NCI-H2196 (cell line): ENCODE results near the gene GBX1.
A peak's percentile ranks its signal among the peaks of the same experiment; 100 is the strongest.

Experiments used
- DNase-seq: peaks from one replicate; lab custom pipeline; 2025; ENCODE audit not compliant: unreplicated experiment; lab: John Stamatoyannopoulos, UW

Gene GBX1

DNA sequence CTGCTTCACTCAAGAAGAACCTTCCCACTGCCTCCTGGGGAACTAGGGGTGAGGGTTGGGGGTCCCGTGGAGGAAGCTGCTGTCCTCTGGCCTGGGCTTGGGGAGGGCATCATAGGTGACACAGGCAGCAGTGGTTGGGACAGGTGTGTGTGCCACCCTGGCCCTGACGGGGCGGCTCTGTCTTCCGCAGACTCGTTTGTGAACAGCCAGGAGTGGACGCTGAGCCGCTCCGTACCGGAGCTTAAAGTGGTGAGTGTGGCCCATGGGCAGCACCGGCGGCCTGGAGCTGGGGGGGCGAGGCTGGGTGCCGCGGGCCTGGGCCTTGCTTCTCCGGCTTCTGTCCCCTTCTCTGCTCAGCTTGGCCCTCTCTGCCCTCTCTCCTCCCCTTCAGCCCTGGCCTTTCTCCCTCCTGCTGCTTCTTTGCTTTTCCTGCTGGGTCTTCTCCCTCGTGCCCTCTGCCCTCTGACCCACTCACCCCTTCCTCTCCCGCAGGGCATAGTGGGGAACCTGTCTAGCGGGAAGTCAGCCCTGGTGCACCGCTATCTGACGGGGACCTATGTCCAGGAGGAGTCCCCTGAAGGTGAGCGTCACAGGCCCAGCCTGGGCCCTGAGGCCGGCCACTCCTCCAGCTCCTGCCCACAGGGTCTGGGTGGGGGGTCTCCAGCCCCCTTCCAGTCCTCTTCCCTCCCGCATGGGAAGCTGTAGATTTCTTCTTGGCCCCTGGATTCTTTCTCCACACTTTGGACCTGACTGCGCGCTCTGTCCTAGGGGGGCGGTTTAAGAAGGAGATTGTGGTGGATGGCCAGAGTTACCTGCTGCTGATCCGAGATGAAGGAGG, 50.7 kb downstream of the GBX1 start:
- no peak for DNase-seq

DNA sequence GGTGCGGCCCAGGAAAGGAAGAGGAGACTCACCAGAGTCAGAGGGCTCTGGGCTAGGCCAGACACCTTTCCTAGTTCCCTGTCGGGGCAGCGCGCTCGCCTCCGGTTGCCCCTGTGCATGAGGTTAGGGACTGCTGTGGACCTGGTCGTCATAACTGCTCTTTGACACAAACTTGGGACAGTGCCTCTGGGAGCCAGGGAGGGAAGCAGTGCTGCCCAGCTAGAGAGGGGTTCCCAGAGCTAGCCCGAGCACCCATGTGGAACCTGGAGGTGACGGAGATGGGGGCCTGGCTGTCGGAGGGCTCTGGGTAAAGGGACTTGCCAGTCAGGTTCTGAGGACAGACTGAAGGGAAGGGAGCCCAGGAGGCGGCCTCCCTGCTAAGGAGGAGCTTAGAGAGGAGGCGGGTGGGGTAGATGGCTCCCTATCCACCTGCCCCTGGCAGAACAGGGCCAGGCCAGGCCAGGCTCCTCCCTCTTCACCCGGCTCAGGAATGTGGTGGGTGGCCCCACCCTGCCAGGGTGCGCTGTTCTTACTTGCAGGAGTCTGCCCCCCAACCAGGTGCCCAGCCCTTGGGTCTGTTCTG, 51.6 kb downstream of the GBX1 start:
- DNase-seq, result no peak

DNA sequence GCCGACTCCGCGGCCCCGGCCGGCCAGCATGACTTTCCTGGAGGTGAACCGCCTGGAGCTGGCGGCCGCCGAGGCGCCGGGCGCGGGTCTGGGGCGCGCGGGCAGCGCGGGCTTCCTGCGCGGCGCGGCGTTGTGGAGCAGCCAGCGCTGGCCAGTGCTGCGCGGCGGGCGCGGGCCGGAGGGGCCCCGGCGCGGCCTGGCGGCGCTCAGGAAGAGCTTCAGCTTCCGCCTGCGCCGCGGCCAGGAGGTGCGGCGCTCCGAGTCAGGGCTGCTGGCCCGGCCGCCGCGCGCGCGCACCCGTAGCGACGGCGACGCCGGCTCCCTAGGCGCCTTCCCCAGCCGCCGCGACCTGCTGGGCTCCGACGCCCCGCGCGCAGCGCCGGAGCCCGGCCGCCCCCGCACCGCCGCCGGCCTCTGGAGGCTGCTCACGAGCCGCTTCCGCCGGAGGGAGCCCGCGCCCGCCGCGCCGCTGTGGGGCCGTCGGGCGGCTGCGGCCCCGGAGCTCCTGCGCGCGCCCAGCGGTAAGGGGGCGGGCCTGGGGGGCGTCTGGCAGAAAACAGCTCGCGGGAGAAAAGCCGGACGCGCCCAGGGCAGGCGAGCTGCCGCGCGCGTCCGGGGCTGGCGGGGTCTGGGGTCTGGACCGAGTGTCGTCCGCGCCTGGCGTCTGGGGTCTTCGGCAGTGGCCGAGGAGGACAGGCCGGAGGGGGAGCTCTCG, 52.2 kb downstream of the GBX1 start:
- no peak for DNase-seq

DNA sequence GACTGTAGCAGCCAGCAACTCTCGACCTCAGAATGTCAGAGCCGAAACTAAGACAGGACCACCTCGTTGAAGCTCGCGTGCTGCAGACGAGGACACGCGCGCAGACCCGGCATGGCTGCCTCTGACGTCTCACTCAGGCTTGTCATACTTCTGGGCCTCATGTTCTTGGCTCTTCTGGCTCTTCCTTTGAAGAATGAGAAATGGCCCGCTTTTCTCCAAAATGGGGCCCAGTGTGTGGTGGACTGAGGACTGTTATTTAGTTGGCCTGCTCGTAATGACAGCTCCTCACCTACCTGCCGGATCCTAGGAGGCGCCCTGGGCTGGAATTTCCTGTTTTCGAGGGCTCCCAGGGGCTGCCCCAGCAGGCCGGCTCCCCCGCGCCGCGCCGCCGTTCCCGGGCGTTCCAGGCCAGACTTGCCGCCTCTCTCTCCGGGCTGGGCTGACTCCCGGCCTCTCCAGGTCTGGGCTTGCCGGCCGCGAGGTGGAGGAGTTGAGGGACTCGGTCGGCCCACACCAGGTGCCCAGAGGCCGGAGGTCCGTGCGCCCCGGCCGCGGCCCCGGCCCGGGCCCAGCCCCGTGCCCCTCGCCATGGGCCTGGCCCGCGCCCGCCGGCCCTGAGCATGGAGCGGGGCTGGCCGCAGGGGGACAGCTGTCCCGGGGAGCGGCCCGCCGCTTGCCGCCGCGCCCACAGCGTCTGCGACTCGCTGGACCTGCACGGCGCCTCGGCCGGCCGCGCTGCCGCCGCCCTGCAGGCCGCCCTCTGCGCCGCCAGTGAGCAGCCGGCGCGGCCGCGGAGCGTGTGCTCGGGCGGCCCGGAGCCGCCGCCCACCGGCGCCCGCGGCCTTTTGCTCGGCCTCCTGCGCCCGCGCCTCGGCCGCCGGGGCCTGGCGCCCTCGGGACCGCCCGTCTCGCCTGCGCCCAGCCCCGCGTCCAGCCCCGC, 53.1 kb downstream of the GBX1 start:
- DNase-seq, result no peak

DNA sequence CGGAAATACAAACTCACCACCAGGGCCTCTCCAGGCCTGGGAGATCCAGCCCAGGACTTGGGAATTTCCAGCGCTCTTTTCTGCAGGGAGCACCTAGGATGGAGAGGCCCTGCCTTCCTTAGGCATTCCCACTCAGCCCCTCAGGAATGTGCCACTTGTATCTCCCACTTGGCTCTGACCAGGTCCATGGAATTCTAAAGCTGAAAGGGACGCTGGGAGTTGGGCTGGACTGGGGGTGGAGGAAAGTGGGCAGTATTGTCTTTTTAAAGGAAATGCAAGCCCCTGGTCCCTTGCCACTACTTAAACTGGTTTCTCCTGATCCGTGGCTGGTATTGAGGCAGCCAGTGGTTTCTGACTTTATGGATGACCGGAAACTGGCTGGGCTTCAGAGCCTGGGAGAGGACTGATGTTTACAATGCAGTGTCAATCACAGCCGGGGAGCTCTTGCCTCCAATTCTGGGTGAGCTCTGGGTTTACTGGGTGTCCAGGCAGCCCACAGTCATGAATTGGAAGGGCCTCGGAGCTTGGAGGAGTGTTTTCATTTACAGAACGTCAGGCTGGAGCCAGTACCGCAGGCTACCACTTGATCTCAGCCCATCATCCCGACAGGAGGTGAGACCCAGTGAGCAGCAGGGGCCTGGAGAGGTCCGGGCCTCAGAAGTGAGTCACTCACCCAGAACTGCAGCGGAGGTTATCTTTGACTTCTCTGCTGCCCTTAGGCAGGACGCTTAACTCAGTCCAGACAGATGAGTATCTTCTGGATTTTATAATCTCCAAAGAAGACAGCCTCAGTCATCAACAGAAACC, 53.9 kb downstream of the GBX1 start:
- no peak for DNase-seq

DNA sequence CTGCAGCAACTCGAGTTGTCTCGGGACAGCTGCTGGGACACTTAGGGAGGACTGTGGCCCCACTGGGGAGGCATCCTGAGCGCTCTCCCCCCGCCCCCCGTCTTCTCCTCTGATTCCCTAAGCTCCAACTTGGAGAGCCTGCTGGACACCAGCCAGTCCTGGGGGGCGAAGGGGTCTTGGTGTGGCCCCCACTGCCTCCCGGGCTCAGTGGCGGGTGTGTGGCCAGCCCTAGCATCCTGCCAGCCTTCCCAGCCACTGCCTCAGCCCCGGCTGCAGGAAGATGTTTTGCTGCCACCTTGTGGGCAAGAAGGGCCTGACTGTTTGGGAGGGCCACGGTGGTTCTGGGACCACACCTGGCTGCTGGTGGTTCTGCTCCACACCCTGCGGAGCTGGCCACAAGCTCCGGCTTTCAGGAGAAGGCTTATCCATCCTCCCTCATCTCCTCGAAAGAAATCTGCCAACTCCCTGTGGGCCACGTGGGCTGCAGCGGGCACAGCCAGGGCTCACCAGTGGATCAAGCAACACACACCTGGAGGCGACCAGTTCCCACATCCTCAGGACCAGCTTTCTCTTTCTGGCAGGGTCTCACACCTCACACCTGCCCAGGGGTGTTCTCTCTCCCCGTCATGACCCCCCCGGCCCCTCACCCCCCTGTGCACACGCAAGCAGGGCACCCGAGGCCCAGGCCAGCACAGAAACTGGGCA, 56.4 kb downstream of the GBX1 start:
- DNase-seq, result peak; percentile 49

DNA sequence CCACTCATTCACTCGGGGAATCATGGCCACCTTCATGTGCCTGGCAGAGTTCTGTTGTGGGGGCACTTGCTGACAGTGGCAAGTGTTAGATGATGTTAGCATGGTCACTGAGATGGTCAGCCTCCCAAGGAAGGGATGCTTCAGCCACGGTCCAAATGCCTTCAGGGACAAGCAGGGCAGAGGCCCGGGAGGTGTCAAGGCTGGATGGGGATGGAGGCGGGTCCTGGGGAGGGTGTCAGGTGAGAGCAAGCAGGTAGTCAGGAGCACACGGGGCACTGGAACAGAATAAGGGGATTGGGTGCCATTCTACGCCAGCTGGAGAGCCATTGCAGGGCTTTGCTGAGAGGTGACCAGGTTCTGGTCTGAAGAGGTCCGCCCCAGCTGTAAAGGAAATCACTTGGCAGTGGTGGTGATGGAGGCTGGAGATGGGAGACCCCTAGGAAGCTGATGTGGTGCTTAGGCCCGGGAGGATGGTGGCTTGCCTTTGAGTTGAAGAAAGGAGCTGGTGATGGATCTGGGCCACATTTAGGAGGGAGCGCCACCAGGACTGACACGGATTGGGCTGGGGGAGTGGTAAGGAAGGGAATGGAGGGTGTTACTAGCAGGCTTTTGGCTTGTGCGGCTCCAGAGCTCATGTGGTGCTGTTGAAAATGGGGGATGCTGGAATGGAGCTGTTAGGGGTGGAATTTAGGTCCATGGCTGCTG, 57.1 kb downstream of the GBX1 start:
- DNase-seq, result no peak

DNA sequence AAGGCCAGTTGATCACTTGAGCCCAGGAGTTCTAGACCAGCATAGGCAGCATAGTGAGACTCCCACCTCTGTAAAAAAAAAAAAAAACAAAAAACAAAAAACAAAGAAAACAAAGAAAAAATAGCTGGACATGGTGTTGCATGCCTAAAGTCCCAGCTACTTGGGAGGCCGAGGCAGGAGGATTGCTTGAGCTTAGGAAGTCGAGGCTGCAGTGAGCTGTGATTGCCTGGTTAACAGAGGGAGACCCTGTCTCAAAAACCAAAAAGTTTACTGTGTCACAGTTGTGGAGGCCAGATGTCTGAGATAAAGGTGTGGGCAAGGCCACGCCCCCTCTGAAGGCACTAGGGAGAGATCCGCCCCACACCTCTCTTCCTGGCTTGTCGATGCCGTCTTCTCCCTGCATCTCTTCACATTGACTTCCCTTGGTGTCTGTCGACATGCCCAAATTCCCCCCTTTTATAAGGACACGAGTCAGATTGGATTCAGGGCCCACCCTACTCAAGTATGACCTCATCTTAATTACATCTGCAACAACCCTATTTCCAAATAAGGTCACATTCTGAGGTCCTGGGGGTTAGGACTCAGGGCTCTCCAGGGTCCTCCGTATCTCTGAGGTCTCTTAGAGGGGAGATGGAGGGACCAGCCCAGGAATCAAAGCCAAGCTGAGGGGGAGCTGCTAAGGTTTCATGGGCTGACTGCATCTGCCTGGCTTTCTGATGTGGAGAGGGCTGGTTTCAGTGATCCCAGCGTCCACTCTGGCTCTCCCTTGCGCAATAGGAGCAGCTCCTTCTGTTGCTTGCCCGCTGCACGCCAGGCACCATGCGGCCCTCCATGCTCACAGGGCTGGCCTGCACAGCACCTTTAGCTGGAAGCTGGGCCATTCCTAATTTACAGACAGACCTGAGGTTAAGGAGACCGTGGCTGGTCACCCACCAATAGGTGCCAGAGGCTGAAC, 58.1 kb downstream of the GBX1 start:
- no peak for DNase-seq

DNA sequence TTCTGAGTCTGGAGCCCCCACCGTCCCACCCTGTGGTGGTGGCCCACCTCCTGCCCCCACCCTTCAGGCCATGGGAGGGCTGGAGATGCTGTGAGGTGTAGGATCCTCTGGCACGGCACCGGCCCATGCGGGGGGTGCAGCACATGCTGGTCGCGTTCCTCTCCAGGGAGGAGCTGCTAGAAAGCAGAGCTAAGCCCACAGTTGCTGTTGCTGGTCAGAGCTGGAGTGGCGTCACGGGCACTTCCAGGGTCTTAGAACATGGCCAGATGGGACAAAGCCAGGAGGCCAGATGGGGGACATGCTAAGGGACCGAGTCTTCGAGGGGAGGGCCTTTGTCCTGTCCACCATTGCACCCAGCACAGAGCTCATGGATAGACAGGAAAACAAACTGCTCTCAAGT, 59.6 kb downstream of the GBX1 start:
- DNase-seq, result no peak

DNA sequence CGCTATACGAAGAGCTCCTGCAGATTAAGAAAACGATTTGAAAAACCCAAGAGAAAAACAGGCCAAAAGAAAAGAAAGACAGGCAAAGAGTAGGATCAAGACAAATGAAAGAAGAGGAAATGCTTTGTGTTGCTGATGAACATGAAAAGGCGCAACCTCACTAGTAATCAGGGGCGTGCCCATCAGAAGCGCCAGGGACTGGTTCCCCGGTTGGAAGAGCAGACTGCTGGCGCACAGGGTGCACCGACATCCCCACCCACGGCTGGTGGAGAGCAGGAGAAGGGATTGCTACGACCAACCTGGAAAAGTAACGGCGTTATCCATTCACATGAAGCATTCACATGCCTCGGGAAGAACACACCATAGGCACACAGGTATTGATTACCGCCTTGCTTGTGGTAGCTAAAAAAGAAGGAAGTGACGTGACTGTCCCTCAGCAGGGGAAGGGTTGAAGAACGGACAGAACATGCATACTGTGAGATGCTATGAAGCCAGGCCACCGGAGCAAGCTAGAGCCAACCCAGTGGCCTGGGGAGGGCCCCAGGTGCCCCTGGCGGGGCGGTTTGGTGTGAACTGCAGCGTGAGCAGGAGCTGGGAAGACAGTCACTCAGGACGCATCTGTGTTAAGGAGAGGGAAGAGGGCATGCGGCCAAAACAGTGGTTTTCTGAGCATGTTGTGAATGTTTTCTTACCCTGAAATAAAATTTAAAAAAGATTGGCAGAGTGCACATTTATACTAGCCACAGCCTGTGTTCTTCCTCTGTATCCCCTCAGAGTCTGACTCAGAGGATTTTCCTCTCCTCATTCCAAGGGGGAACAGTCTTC, 62.9 kb downstream of the GBX1 start:
- DNase-seq, result no peak

DNA sequence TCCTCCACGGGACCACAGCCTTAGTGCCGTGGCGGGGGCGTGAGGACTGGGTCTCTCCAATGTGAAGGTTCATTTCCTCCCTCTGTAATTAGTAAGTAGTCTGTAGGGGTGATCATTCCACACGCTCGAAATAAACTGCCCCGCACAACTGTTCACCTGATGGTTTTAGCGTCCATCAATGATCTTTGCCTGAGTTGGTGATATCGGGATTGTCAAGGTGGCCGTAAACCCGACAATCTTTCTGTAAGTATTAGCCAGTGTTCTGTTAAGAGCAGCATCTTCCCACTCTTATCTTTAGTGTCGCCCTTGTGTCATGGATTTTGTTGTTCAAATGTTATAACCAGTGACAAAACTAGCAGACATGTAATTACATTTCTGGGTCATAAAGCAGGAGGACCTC, 63.5 kb downstream of the GBX1 start:
- DNase-seq, result no peak

DNA sequence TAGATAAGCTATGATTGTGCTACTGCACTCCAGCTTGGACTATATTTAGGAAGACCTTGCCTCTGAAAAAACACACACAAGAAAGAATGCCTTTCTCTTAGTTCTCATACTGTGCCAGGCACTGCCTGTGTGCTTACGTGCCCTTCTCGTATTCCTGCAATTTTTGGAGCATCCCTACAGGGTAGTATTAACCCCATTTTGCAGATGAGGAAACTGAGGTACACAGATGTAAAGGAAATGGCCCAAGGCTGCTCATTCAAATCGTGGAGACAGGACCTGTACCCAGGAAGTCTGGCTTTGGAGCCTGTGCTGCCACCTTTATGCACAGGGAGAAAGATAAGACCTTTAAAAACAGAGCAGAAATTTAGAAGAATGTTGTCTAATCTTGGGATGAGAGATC, 64.5 kb downstream of the GBX1 start:
- DNase-seq, result no peak

DNA sequence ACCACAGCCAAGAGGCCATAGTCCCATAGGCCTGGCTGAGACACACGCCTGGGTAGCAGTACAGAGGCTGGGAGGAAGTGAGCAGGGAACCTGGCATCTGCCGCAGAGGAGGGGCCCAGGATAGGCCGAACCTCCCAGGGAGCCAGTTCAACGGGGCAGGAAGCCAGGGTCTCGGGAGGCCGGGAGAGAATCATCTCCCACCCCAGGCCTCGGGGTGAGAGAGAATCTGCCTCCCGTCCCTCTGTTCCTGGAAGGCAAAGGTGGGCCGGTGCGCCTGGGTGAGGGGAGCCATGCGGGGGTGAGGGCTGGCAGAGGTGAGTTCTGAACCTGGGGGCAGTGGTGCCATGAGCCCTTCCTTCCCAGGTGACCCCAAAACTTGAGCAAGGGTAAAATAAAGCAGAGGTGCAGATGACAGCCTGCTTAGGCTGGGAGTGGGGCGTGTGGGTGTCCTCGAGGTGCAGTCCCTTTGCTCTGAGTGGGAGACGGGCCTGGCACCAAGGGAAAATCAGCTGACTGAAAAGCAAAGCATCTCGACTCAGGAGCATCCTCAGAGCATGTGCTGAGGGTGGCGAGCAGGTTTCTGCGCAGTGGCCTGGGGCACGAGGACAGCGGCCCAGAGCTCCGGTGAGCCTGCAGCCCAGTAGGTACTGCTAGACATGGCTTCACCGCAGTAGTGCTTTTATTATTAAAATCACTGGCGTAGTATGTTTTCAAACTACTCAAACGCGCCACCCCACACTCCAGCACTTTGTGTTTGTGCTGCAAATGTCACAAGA, 65.7 kb downstream of the GBX1 start:
- no peak for DNase-seq

DNA sequence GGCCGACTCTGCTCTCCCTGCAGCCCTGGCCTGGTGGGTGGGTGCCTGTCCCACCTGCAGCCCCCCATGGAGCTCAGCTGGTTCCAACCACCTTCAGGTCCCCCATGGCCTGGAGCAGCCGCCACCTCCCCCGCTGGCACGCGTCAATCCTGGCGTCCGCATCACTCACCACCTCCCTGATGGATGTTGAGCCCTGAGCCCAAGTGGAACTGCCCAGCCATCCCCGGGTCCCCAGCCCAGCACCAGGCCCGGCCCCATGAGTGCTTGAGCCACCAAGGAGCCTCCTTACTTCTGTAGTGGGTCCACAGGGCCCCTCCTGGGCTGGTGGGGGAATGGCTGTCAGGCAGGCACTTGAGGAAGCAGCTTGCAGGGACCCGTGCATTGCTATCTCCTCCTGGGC, 66.6 kb downstream of the GBX1 start:
- no peak for DNase-seq

DNA sequence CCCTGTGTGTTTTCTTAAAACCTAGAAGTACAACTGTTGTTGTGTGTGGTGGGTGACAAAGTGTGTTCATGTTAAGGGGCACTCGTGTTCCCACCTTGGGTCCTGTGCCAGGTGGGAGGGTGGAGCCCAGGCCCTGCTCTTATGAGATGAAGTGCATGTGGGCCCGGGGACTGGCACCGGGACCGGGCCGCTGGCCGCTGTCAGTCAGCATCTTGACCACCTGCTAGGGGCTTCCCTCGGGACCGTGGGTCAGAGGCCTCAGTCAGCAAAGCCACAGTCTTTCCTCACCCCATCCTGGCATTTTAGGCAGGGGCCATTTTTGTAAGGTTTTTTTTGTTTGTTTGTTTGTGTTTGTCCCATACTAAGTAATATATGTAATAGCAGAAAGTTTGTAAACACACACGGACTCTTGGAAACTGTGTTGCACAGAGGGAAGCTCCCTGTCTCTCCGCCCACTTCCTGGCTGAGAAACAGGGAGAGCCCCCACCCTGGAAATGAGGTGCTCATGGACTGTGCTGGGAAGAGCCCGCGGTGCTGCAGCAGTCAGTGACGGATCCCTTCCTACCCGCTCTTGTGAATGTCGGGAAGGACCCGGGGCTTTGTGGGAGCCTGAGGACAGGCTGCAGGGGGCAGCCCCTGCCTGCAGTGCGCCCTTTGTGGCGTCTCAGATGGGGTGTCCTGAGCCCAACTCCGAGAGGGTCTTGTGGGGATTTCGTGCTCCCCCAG, 67.8 kb downstream of the GBX1 start:
- no peak for DNase-seq
